Kidney (tissue), 14 donors: Measurements from ENCODE around the gene TTLL5. TPM values are rescaled to one million over a fixed set of nuclear protein-coding genes. Genes with fewer than 3 reads are reported as not detected.

Experiments
- DNase-seq, 5 donors: peaks; one replicate each; pipeline ENCODE4 v3.0.0-alpha.2; 2013 to 2020
- FAIRE-seq: peaks from 2 replicates; lab custom pipeline; 2012; peaks lifted over from hg19 to GRCh38; lab: Jason Lieb, UNC
- H3K27ac ChIP-seq, 2 donors: one replicate each; pipeline ENCODE4 v1.7.0; 2013; ENCODE audit warnings: low read depth in 2 of 2, low read length in 2 of 2, inconsistent platforms in 1 of 2
- H3K27me3 ChIP-seq: one replicate; pipeline ENCODE4 v1.7.1; 2013; ENCODE audit warnings: low read length, inconsistent platforms; ENCODE audit not compliant: control insufficient read depth, insufficient read depth
- H3K36me3 ChIP-seq, 3 donors: one replicate each; pipeline versions ENCODE4 v1.7.0 to v1.7.1; 2013; ENCODE audit warnings: low read length in 3 of 3, control low read depth in 1 of 3, inconsistent platforms in 1 of 3; ENCODE audit not compliant: insufficient read depth in 3 of 3, control insufficient read depth in 2 of 3
- H3K4me1 ChIP-seq, 3 donors: one replicate each; pipeline versions ENCODE4 v1.7.0 to v1.7.1; 2013; ENCODE audit warnings: low read length in 3 of 3, inconsistent platforms in 1 of 3, low read depth in 1 of 3; ENCODE audit not compliant: control insufficient read depth in 2 of 3, insufficient read depth in 2 of 3
- H3K4me3 ChIP-seq, 3 donors: one replicate each; pipeline versions ENCODE4 v1.7.0 to v1.8.1; 2013; ENCODE audit warnings: low read length in 3 of 3, control low read depth in 1 of 3, inconsistent platforms in 1 of 3
- H3K9ac ChIP-seq, 3 donors: one replicate each; pipeline versions ENCODE4 v1.7.0 to v1.7.1; 2013; ENCODE audit warnings: low read length in 3 of 3, control low read depth in 1 of 3, inconsistent platforms in 1 of 3
- H3K9me3 ChIP-seq, 3 donors: one replicate each; pipeline versions ENCODE4 v1.7.0 to v1.7.1; 2013; ENCODE audit warnings: low read length in 3 of 3, control low read depth in 1 of 3, inconsistent platforms in 1 of 3; ENCODE audit not compliant: control insufficient read depth in 2 of 3, insufficient read depth in 1 of 3
- CTCF ChIP-seq: IDR thresholded peaks from 3 replicates; pipeline ENCODE4 v1.5.1; 2012; ENCODE audit warnings: mild to moderate bottlenecking, moderate library complexity, borderline replicate concordance; ENCODE audit not compliant: insufficient read depth; ENCODE audit errors: extremely low read depth
- intact Hi-C: fragments of 100-400 bp; cut with DNase I; formaldehyde crosslinking; loops from one replicate; pipeline ENCODE4 v1.11.1; 2022
- polyA plus RNA-seq: library from polyadenylated mRNA; stranded (reverse); fragments of 350-450 nt; fragmentation: Illumina TruSeq; extraction: RNeasy Lipid Tissue Mini Kit (QIAGEN cat#74804); gene quantifications from one replicate; pipeline ENCODE4 v1.2.3, GENCODE V29; 2014; ENCODE audit warnings: low read depth, low replicate concordance; ENCODE audit not compliant: insufficient read depth
- total RNA-seq: library from RNA; stranded (reverse); fragmentation: NEBNext Ultra II Directional; extraction: Animal tissue kit (Norgen Biotek cat#: 25700); gene quantifications from one replicate; pipeline ENCODE4 v1.2.1, GENCODE V29; 2021
- donor health status: control.
- donor health status: control.
- donor health status: control.
- donor health status: control.
- donor health status: control.
- donor health status: DM: yes; HTN: yes; CAD: no.
- donor health status: Normal renal cell carcinoma (clear cell type).

The TTLL5 gene
- total and polyA plus RNA-seq, 2 donors from 2014 or later: 16.8 to 37.2 TPM

DNA sequence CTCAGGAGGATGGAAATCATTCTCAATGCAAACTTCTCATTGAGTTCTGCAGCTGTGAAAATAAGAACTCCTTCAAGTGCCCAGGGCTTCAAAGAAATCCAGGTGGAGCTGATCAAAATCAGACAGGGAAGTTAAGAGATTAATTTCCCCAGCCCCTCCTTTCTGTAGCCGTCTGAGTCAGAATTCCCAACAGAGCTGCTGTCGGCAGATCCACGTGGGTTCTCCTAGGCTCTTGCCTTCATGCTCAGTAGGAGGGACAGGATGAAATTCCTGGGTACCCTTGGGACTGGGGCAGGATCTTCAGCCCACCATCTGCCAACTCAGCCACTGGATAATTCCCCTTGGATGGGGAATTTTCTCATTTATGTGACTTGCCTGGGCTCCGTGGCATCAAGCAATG, 307.4 kb downstream of the TTLL5 start:
- intact Hi-C loops: no loop called here
- FAIRE-seq (no peak), DNase-seq (peak in 2 of 5 donors; percentile 61 to 79)
- Histone ChIP-seq H3K27ac (no peak overlapping the region), H3K36me3 (peaks cover 0 to 4% (median 2%) of the 10 kb centered on the region in 3 donors), H3K4me3 (no peak overlapping the region), H3K27me3 (no peaks in the 10 kb centered on the region), H3K9ac (no peak overlapping the region), H3K9me3 (no peaks in the 10 kb centered on the region), H3K4me1 (no peaks in the 10 kb centered on the region)
- TF ChIP-seq CTCF: no peak

DNA sequence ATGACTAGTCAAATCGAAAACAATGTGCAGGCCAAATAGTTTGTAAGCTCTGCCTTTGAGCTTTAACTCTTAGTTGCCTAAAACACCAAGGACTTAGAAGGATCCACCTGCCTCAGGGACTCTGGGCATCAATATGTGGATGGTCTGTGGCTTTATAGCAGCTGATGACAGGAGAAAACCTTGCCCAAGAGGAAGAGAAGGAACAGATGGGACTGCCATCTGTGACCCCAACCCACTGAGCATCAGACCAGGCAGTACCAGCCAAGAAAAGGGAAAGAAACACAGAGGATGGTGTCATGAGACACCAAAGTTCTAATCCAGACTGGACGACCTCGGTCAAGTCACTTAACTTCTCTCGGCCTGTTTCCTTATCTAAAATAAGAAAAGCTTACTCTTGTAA, 308.1 kb downstream of the TTLL5 start:
- H3K4me1 ChIP-seq: no peaks in the 10 kb centered on the region
- intact Hi-C loops: no loop called here
- FAIRE-seq (no peak), DNase-seq (no peak)
- no peak overlapping the region for H3K9ac ChIP-seq
- no peak overlapping the region for H3K4me3 ChIP-seq
- no peak overlapping the region for H3K27ac ChIP-seq
- H3K9me3 ChIP-seq: no peaks in the 10 kb centered on the region
- peaks cover 0 to 4% (median 2%) of the 10 kb centered on the region in 3 donors for H3K36me3 ChIP-seq
- H3K27me3 ChIP-seq: no peaks in the 10 kb centered on the region
- TF ChIP-seq CTCF: no peak

DNA sequence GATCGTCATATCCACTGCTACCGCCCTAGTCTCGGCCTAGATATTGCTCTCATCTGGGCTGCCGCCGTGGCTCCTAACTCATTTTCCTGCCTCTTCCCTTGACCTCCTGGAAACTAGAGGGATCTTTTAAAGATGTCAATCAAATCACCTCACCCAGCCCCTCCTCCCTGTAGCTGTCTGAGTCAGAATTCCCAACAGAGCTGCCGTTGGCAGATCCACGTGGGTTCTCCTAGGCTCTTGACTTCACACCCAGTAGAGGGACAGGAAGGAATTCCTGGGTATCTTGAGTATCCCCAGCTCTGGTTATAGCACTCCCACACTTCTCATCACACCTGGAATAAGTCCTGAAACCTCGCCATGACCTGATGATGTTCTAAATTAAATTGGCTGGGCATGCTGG, 308.8 kb downstream of the TTLL5 start:
- Histone ChIP-seq H3K4me1 (no peaks in the 10 kb centered on the region), H3K9ac (no peak overlapping the region), H3K27ac (no peak overlapping the region), H3K9me3 (no peaks in the 10 kb centered on the region), H3K27me3 (no peaks in the 10 kb centered on the region), H3K4me3 (no peak overlapping the region), H3K36me3 (peaks cover 0 to 4% (median 2%) of the 10 kb centered on the region in 3 donors)
- no peak for TF ChIP-seq CTCF
- FAIRE-seq (no peak), DNase-seq (no peak)
- intact Hi-C loops: no loop called here

- Histone ChIP-seq H3K9me3 (no peaks in the 10 kb centered on the region), H3K4me1 (no peaks in the 10 kb centered on the region), H3K9ac (no peak overlapping the region), H3K4me3 (no peak overlapping the region), H3K36me3 (no peaks in the 10 kb centered on the region), H3K27me3 (no peaks in the 10 kb centered on the region), H3K27ac (no peak overlapping the region)
- TF ChIP-seq CTCF: no peak
- intact Hi-C loops: no loop called here
- FAIRE-seq: no peak
- no peak for DNase-seq
These were observed 309.9 kb downstream of the TTLL5 start for GRCh38 chr14:75970989-75971388.
